CD1c-positive myeloid dendritic cell (primary cell): ENCODE data around the gene SLC2A4RG.

Experiments used
- DNase-seq: peaks from one replicate; pipeline ENCODE4 v3.0.0-alpha.2; 2016; ENCODE audit errors: extremely low spot score

Gene SLC2A4RG, protein sequence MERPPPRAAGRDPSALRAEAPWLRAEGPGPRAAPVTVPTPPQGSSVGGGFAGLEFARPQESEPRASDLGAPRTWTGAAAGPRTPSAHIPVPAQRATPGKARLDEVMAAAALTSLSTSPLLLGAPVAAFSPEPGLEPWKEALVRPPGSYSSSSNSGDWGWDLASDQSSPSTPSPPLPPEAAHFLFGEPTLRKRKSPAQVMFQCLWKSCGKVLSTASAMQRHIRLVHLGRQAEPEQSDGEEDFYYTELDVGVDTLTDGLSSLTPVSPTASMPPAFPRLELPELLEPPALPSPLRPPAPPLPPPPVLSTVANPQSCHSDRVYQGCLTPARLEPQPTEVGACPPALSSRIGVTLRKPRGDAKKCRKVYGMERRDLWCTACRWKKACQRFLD

GRCh38 chr20:63739130-63740069, at the start of gene SLC2A4RG:
Gene SLC2A4RG (plus strand): TSS chr20:63739776. CDS start chr20:63739913, 137 bp downstream.
- DNase-seq = peak; percentile 90

GRCh38 chr20:63690003-63690897, 49.3 kb upstream of the SLC2A4RG start:
- no peak for DNase-seq

- no peak for DNase-seq
These were observed 48.5 kb upstream of the SLC2A4RG start for GRCh38 chr20:63690898-63691710.

- no peak for DNase-seq
These were observed 47.7 kb upstream of the SLC2A4RG start for GRCh38 chr20:63691711-63692435.

DNA sequence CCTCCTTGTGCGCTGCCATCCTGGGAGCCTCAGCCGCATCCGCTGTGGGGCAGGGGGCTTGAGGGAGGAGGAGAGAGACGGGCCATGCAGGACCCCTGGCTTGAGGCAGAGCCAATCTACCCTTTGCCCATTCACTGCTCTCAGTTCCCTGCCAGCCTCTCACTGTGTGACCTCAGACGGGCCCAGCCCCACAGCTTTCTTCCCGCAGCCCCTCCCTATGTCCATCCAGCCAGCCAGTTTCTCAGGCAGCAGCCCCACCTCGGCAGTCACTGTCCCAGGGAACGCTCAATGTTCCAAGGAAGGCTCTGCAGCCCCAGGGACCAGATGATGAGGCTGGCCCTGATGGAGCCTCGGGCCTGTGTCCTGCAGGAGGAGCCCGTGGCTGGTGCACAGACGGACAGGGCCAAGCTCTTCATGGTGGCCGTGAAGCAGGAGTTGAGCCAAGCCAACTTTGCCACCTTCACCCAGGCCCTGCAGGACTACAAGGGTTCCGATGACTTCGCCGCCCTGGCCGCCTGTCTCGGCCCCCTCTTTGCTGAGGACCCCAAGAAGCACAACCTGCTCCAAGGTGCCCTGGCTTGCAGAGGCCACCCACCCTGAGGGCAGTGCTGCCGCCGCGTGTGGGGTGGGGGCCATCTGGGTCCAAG, 47.0 kb upstream of the SLC2A4RG start:
- DNase-seq = no peak

DNA sequence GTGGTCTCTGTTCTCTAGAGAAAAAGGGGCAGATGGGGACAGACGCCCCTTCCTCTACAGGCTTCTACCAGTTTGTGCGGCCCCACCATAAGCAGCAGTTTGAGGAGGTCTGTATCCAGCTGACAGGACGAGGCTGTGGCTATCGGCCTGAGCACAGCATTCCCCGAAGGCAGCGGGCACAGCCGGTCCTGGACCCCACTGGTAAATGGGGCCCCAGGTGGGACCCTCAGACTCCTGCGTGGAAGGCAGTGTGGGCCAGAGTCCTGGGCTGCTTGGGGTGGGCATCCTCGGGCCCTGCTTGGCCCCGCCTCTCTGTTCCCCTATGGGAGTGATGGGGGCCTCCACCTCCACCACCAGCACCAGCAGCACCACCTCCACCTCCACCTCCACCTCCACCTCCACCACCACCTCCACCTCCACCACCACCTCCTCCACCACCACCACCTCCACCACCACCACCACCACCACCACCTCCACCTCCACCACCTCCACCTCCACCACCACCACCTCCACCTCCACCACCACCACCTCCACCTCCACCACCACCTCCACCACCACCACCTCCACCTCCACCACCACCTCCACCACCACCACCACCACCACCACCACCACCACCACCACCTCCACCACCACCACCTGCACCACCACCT, 46.4 kb upstream of the SLC2A4RG start:
- DNase-seq = no peak

DNA sequence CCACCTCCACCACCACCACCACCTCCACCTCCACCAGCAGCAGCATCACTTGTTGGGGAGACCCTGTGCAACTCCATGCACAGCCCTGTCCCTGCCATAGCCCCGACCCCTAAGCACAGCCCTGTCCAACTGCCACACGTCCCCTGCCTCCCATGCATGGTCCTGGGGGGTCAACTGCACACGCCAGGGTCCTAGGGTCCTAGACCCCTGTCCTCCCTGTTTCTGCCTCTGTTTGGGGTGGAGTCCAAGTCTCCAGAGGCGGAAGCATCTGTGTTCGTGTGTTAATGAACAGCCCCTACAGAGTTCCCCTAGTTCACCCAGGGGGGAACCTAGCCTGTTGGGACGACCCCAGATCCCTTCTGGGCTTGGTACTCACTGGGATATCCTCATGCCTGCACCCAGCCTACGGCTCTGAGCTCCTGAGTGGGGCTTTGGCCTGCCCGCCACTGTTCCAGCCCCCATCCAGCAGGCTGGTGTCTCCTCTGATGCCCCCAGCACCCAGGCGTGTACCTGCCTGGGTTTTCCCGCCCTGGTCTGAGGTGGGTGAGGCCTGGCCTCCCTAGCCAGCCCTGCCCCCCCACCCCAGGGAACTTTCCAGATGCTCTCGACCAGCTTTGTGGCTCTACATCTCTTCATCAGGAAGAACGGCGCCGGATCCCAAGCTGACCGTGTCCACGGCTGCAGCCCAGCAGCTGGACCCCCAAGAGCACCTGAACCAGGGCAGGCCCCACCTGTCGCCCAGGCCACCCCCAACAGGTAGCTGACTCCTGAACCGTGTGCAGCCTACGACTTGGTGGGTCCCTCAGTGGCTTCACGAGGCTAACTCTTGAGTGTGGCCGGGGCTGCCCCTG, 45.6 kb upstream of the SLC2A4RG start:
- DNase-seq = no peak

- DNase-seq = no peak
These were observed 44.8 kb upstream of the SLC2A4RG start for GRCh38 chr20:63694584-63695423.

DNA sequence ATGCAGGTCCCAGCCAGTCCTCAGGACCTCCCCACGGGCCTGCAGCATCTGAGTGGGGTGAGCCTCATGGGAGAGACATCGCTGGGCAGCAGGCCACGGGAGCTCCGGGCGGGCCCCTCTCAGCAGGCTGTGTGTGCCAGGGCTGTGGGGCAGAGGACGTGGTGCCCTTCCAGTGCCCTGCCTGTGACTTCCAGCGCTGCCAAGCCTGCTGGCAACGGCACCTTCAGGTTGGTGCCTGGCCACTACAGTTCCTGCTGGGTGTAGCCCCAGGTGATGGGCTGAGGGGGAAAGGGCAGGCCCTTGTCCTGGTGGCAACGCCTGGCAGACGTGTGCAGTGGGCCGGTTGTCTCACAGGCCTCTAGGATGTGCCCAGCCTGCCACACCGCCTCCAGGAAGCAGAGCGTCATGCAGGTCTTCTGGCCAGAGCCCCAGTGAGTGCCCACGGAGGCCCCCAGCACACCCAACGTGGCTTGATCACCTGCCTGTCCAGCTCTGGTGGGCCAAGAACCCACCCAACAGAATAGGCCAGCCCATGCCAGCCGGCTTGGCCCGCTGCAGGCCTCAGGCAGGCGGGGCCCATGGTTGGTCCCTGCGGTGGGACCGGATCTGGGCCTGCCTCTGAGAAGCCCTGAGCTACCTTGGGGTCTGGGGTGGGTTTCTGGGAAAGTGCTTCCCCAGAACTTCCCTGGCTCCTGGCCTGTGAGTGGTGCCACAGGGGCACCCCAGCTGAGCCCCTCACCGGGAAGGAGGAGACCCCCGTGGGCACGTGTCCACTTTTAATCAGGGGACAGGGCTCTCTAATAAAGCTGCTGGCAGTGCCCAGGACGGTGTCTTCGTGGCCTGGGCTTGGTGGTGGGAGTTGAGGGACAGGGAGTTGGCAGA, 43.9 kb upstream of the SLC2A4RG start:
- DNase-seq = no peak

DNA sequence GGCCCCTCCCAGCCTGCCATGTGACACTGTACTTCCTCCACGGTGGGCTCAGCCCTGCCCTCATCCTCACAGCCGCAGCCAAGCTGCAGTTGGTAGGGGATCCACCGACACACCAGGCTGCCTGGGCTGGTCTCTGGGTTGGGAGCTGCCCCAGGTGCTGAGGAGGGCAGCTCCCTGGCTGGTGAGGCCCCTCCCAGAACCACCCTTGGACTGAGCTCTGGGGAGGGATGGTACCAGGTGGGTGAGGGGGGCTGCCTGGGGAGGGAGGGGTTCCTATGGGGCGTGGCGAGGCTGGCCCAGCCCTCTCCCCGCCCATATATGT, 43.3 kb upstream of the SLC2A4RG start:
- DNase-seq = peak; percentile 36

DNA sequence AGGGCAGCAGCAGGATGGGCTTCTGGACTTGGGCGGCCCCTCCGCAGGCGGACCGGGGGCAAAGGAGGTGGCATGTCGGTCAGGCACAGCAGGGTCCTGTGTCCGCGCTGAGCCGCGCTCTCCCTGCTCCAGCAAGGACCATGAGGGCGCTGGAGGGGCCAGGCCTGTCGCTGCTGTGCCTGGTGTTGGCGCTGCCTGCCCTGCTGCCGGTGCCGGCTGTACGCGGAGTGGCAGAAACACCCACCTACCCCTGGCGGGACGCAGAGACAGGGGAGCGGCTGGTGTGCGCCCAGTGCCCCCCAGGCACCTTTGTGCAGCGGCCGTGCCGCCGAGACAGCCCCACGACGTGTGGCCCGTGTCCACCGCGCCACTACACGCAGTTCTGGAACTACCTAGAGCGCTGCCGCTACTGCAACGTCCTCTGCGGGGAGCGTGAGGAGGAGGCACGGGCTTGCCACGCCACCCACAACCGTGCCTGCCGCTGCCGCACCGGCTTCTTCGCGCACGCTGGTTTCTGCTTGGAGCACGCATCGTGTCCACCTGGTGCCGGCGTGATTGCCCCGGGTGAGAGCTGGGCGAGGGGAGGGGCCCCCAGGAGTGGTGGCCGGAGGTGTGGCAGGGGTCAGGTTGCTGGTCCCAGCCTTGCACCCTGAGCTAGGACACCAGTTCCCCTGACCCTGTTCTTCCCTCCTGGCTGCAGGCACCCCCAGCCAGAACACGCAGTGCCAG, 42.8 kb upstream of the SLC2A4RG start, which contains the start of gene TNFRSF6B:
Gene TNFRSF6B (plus strand): TSS at position 25 of the 729 bp plus-strand sequence. CDS start 116 bp downstream, at position 141.
- no peak for DNase-seq

DNA sequence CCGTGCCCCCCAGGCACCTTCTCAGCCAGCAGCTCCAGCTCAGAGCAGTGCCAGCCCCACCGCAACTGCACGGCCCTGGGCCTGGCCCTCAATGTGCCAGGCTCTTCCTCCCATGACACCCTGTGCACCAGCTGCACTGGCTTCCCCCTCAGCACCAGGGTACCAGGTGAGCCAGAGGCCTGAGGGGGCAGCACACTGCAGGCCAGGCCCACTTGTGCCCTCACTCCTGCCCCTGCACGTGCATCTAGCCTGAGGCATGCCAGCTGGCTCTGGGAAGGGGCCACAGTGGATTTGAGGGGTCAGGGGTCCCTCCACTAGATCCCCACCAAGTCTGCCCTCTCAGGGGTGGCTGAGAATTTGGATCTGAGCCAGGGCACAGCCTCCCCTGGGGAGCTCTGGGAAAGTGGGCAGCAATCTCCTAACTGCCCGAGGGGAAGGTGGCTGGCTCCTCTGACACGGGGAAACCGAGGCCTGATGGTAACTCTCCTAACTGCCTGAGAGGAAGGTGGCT, 42.2 kb upstream of the SLC2A4RG start:
- no peak for DNase-seq

- DNase-seq = no peak
These were observed 41.6 kb upstream of the SLC2A4RG start for GRCh38 chr20:63697868-63698545.

DNA sequence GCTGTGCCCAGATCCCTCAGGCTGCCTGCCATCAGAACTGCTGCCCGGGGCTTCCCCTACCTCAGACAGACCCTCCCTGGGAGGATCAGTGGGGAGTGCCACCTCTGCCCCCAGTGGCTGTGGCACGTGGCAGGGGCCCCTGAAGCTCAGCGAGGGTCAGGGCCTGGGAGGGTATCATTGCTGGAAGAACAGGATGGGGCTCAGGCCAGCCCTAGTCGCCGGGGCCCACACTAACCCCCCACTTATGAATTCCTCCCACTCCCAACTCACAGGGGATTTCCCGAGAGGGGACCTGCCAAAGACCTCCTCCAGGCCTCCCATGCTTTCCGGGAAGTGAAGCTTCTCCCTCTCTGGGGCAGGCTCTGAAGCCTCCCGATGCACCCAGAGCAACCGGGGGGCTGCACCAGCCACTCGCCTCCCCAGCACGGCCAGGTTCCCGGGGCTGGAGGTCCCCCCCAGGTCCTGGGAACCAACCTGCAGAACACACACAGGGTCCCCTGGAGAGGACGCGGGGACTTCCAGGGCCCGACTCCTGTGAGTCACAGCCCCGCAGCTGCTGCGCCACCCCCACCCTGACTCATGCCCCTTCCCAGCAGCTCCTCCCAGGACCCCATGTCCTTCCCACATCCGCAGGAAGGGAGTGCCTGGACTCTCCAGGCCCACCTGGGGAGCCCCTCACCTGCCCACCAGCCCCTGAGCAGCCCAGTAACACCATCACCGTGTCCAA, 40.7 kb upstream of the SLC2A4RG start:
- peak; percentile 7 for DNase-seq
